Coronary artery (tissue), 2 donors: ENCODE data around the gene TMEM131L.

ENCODE experiments used
- DNase-seq: peaks from one replicate; pipeline ENCODE4 v3.0.0-alpha.2; 2017; ENCODE audit warnings: low spot score
- H3K27ac ChIP-seq, 2 donors: fragments of 200-600 bp; sonication (generic); one replicate each; pipeline ENCODE4 v1.5.1; 2016 to 2019
- H3K4me3 ChIP-seq: fragments of 200-600 bp; sonication (generic); 2 replicates; pipeline ENCODE4 v1.5.1; 2016; ENCODE audit warnings: mild to moderate bottlenecking, moderate library complexity
- CTCF ChIP-seq: fragments of 200-600 bp; sonication (generic); IDR thresholded peaks from one replicate; pipeline ENCODE4 v1.5.1; 2019; ENCODE audit warnings: antibody characterized with exemption

Gene TMEM131L

GRCh38 chr4:153434190-153434589 is 32.0 kb upstream of the TMEM131L start:
- no peak for TF ChIP-seq CTCF
- no peak overlapping the region for H3K4me3 ChIP-seq
- H3K27ac ChIP-seq: no peak overlapping the region
- DNase-seq: no peak

GRCh38 chr4:153438916-153439756 is 27.0 kb upstream of the TMEM131L start:
- no peak for TF ChIP-seq CTCF
- DNase-seq: no peak
- H3K27ac ChIP-seq: peak overlapping the region; percentile 8 to 54
- peak overlapping the region; percentile 34 for H3K4me3 ChIP-seq

GRCh38 chr4:153439831-153440230 is 26.3 kb upstream of the TMEM131L start:
- no peak for DNase-seq
- no peak for TF ChIP-seq CTCF
- no peak overlapping the region for H3K4me3 ChIP-seq
- H3K27ac ChIP-seq: no peak overlapping the region

- H3K27ac ChIP-seq: no peak overlapping the region
- H3K4me3 ChIP-seq: no peak overlapping the region
- DNase-seq: no peak
- no peak for TF ChIP-seq CTCF
These were observed 25.7 kb upstream of the TMEM131L start for GRCh38 chr4:153440475-153440874.

- no peak for TF ChIP-seq CTCF
- Histone ChIP-seq H3K4me3 (peak overlapping the region; percentile 34), H3K27ac (peak overlapping the region; percentile 54 to 71)
- DNase-seq: no peak
These were observed 18.8 kb upstream of the TMEM131L start for GRCh38 chr4:153447175-153447905.

- TF ChIP-seq CTCF: no peak
- DNase-seq: no peak
- peak overlapping the region; percentile 54 to 71 for H3K27ac ChIP-seq
- H3K4me3 ChIP-seq: peak overlapping the region; percentile 34
These were observed 18.0 kb upstream of the TMEM131L start for GRCh38 chr4:153448003-153448731.
